Activated CD8-positive, alpha-beta memory T cell treated with anti-CD3 and anti-CD28 coated beads, Interleukin-2, amount 50 U/mL, for 24 hours (primary cell): ENCODE results near the gene INPP5F.
"Not testable (repeated sequence)": the region's sequence is repeated elsewhere in the genome, so short reads cannot be mapped to it uniquely, and the experiment has no call there.

Experiments
- DNase-seq: peaks from one replicate; pipeline ENCODE4 v3.0.0-alpha.2; 2020; ENCODE audit errors: extremely low read depth

The INPP5F gene

DNA sequence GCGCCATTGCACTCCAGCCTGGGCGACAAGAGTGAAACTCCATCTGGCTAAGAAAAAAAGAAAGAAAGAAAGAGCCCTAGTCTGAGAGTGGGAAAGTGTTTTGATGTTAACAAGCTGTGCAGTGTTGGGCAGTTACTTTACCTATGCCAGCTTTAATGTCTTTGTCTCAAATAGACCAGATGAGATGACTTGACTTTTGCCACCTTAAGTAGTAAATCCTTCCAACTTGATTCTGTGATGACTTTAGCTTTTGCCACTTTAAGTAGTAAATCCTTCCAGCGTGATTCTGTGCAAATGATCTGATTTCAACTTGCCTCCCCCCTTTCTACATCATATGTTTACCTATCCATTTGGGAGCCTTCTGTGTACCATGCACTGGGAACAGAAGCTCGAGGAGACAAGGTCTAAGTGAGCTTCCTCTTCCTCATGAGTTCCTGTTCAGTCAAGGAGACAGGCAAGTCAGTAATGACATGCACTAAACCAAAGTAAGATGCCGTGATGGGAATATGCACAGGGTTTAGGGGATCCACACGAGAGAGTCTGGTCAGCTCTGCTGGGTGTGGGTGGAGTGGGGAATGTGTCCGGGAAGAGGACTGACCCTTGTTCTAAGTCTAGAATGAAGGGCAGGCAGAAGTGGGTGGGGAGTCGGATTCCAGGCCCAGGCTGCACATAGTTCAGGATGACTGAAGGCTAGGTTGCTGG lies 17.2 kb downstream of the INPP5F start:
- no peak for DNase-seq

- no peak for DNase-seq
Measured at GRCh38 chr10:119747940-119748339, 22.1 kb downstream of the INPP5F start.

DNA sequence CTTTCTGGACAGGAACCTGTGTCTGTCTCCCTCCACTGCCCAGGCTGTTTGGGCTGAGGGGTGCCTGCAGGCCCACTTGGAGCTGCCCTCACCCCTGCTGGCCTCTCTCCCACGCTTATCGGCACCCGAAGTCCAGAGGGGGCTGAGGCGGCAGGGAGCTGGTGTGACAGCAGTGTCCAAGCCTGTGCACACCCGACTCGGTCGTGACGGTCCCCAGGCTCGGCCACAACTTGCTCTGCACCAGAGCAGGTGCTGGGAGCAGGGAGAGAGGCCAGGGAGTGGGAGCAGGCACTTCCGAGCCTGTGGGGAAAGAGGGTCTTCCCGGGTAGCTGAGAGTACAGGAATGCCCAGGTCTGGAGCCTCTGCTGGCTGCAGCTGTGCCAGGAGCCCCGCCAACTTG lies 23.0 kb downstream of the INPP5F start:
- no peak for DNase-seq

GRCh38 chr10:119749455-119749854 lies 23.6 kb downstream of the INPP5F start:
- DNase-seq, result no peak

- DNase-seq, result peak; percentile 18
Measured at GRCh38 chr10:119750391-119751230, 24.8 kb downstream of the INPP5F start.

DNA sequence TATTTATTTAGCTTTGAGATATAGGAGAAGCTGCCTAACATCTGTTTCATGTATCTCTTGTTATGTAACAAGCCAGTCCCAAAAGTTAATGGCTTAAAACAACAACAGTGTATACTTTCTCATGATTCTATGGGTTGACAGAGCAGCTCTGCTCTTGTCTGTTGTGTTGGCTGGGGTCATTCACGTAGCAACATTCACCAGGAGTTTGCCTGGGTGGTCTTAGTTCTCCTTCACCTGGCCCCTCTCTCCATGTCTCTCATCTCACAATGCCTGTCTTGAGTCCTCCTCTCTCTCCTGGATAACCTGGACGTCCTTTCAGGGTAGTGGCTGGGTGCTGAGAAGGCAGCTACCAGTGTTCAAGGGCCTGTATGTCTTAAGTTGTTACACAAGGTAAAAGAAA lies 27.5 kb downstream of the INPP5F start:
- DNase-seq, result no peak

DNA sequence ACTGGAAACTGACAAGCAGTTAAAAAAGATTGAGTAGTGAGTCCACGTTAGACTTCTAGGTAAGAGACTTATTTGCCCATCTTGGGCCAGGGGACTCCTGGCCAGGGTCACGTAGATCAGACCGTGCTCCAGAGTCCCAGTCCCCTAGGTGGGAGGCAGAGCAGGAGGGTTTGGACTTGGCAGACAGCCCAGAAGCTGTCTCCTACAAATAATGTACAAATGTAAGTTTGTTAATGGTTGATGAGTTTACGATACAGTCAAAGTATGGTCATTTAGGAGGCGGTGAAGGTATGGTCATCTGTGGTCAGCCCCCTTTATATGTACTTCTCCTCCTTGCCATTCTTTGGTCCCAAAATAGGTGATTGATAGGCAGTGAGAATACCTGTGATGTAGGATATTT lies 28.2 kb downstream of the INPP5F start:
- DNase-seq, result no peak

DNA sequence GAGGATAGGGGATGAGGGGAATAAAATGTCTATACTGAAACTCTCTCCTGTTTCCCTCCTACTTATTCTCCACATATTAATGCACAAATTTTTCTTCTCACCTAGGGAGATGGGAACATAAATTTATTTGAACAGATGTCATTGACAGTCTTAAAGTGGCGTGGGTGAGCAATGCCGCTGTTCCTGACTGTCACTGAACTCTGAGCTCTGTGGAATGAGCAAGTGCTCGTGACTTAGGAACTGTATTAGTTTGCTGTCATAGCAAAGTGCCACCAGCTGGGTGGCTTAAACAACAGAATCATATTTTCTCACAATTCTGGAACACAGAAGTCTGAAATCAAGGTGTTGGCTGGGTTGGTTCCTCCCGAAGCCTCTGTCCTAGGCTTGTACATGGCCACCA lies 29.1 kb downstream of the INPP5F start:
- DNase-seq, result no peak

DNA sequence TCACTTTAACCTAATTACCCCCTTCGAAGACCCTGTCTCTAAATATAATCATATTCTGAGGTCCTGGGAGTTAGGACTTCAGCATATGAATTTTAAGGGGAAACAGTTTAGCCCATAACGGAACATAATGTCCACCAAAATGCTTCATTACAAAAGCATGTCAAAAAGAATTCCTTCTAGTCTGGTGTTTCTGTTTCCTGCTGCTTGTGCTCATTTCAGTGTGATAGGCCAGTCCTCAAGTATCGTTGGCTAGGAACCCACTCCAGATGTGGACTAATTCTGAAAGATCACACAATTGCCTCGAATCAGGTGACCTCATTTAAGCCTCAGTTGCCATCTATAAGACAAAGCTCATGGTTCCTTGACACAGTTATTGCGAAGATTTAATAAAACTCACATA lies 29.6 kb downstream of the INPP5F start:
- no peak for DNase-seq

GRCh38 chr10:119758448-119759195 lies 32.8 kb downstream of the INPP5F start:
- no peak for DNase-seq

DNA sequence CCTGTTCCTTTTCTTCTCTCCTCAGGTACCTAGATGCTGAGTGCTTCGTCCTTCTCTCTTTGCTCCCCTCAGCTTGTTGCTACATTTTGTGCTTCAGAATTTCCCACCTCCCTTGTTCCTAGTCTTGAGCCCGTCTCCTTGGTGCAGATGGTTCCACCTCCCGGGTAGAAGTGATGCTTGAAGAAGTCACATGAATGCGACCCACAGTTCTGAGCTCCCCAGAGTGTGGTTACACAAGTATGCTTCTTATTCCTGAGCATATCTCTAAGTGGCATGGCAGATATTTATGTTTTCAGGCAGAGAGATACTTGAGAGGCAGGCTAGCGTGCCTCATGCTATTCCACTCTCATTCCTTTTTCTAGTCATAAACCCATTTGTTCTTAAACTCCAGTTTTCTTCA lies 34.0 kb downstream of the INPP5F start:
- no peak for DNase-seq

DNA sequence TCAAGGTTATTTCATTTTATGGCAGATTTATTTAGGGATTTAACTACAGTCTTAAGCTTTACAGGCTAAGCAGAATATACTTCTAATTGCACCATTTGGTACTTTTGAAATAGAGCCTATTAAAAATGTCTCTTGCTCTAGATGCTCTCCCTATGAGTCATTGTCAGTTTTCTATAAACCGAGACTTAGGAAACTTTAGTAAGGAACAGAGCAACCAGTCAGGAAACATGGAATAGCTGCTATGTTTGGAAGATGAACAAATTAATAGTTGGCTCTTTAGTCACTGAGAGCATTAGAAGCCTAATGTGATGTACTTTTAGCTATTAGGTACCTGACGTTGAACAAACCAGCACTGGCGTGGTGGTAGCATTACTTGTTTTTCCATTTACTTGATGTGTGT lies 35.3 kb downstream of the INPP5F start:
- no peak for DNase-seq

DNA sequence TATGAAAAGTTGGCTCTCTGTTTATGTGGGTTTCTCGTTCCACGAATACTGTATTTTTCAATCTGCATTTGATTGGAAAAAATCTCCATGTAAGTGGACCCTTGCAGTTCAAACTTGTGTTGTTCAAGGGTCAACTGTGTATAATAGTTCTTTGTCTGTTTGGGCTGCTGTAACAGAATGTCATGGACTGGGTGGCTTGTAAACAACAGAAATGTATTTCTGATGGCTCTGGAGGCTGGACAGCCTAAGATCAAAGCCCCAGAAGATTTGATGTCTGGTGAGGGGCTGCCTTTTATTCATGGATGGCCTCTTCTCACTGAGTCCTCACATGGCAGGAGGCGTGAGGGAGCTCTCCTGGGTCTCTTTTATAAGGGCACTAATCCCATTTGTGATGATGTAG lies 36.2 kb downstream of the INPP5F start:
- no peak for DNase-seq

- DNase-seq, result no peak
Measured at GRCh38 chr10:119762805-119763798, 37.3 kb downstream of the INPP5F start.

GRCh38 chr10:119768455-119769094 lies 42.7 kb downstream of the INPP5F start:
- DNase-seq, result no peak

DNA sequence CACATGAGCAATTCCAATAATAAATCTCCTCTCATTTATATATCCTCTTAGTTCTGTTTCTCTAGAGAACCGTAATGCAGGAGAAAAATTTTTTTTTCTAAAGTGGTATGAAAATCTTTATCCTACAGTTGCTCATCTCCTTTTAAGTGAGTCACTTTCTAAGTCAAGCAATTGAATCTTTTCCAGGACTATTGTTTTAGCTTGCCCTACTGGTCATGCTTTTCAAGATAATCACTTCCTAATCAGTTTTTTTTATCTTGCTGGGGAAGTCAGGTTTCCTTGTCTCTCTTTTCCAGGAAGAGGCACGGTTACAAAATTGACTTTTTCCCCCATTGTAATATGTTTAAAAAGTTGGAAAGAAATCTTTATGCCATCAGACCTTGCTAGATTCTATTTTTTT lies 44.0 kb downstream of the INPP5F start:
- no peak for DNase-seq

DNA sequence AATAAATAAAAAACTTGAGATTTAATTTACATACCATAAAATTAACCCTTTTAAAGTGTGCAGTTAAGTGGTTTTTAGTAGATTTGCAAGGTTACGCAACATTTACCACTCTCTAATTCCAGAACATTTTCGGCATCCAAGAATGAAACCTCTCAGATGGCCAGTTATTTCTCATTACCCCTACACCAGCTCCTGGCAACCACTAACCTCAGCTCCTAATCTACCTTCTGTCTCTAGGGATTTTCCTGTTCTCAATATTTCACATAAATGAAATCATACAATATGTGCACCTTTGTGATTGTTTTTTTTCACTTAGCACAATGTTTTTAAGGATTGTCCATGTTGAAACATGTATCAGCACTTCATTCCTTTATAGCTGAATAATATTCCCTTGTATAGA lies 45.1 kb downstream of the INPP5F start:
- no peak for DNase-seq

- DNase-seq, result no peak
Measured at GRCh38 chr10:119772334-119772733, 46.5 kb downstream of the INPP5F start.

GRCh38 chr10:119773041-119773440 lies 47.2 kb downstream of the INPP5F start:
- DNase-seq, result not testable (repeated sequence)

- no peak for DNase-seq
Measured at GRCh38 chr10:119775529-119775928, 49.7 kb downstream of the INPP5F start.

- no peak for DNase-seq
Measured at GRCh38 chr10:119776536-119776935, 50.7 kb downstream of the INPP5F start.
